Mesodermal cell (in vitro differentiated cells): ENCODE measurements around the gene ARHGEF25.

Experiments
- H3K27ac ChIP-seq: 2 replicates; pipeline ENCODE4 v1.7.0; 2013; ENCODE audit warnings: mild to moderate bottlenecking, low read depth, low read length, moderate library complexity; ENCODE audit not compliant: severe bottlenecking
- H3K36me3 ChIP-seq: 2 replicates; pipeline ENCODE4 v1.7.1; 2013; ENCODE audit warnings: mild to moderate bottlenecking, low read length, moderate library complexity; ENCODE audit not compliant: control insufficient read depth, insufficient read depth
- H3K4me1 ChIP-seq: one replicate; pipeline ENCODE4 v1.7.1; 2013; ENCODE audit warnings: mild to moderate bottlenecking, low read length; ENCODE audit not compliant: insufficient read depth, control insufficient read depth, poor library complexity, severe bottlenecking
- H3K4me3 ChIP-seq: 2 replicates; pipeline ENCODE4 v1.7.0; 2013; ENCODE audit warnings: low read length, control low read depth, mild to moderate bottlenecking; ENCODE audit not compliant: insufficient read depth, poor library complexity, severe bottlenecking; ENCODE audit errors: extremely low read depth
- H3K9me3 ChIP-seq: 2 replicates; pipeline ENCODE4 v1.7.1; 2013; ENCODE audit warnings: mild to moderate bottlenecking, low read length, moderate library complexity; ENCODE audit not compliant: control insufficient read depth
- WGBS, 2 experiments: methylation state at CpG; one replicate each; pipeline ENCODE4 v1.1.5; 2013; ENCODE audit warnings: missing lambda C conversion rate in 2 of 2; ENCODE audit not compliant: insufficient coverage in 2 of 2; 5-methylcytosine and 5-hydroxymethylcytosine counted together

Gene ARHGEF25

GRCh38 chr12:57609781-57610553 is 1.3 kb upstream of the ARHGEF25 start:
- Histone ChIP-seq H3K9me3 (no peaks in the 10 kb centered on the region), H3K4me3 (peak overlapping the region; percentile 54), H3K27ac (no peak overlapping the region), H3K4me1 (peaks cover 22% of the 10 kb centered on the region), H3K36me3 (peaks cover 14% of the 10 kb centered on the region)
- WGBS, 2 experiments: 14% methylated on average over 9 to 11 of the region's 34 CpGs

- Histone ChIP-seq H3K36me3 (peaks cover 18% of the 10 kb centered on the region), H3K9me3 (no peaks in the 10 kb centered on the region), H3K4me1 (peaks cover 16% of the 10 kb centered on the region), H3K4me3 (peak overlapping the region; percentile 54), H3K27ac (peak overlapping the region; percentile 10)
- WGBS, 2 experiments: 3 to 4% methylated on average over 15 to 23 of the region's 29 CpGs
Observed at GRCh38 chr12:57610554-57611107, 604 bp upstream of the ARHGEF25 start.

GRCh38 chr12:57611827-57612710 is 834 bp downstream of the ARHGEF25 start:
- 4 to 9% methylated on average over 6 to 17 of the region's 23 CpGs for WGBS, 2 experiments
- Histone ChIP-seq H3K27ac (no peak overlapping the region), H3K36me3 (peaks cover 26% of the 10 kb centered on the region), H3K4me1 (peaks cover 13% of the 10 kb centered on the region), H3K9me3 (no peaks in the 10 kb centered on the region), H3K4me3 (peak overlapping the region; percentile 54)

- no peaks in the 10 kb centered on the region for H3K9me3 ChIP-seq
- no peak overlapping the region for H3K4me3 ChIP-seq
- peaks cover 13% of the 10 kb centered on the region for H3K4me1 ChIP-seq
- H3K36me3 ChIP-seq: peaks cover 27% of the 10 kb centered on the region
- WGBS, 2 experiments: 91 to 98% methylated on average over 5 to 6 of the region's 10 CpGs
- no peak overlapping the region for H3K27ac ChIP-seq
Observed at GRCh38 chr12:57612711-57613426, 1.6 kb downstream of the ARHGEF25 start.

- Histone ChIP-seq H3K4me1 (peaks cover 13% of the 10 kb centered on the region), H3K36me3 (peaks cover 27% of the 10 kb centered on the region), H3K4me3 (no peak overlapping the region), H3K9me3 (no peaks in the 10 kb centered on the region), H3K27ac (no peak overlapping the region)
- WGBS, 2 experiments: 87 to 96% methylated on average over 6 to 9 of the region's 10 CpGs
Observed at GRCh38 chr12:57613427-57614109, 2.3 kb downstream of the ARHGEF25 start.

GRCh38 chr12:57614178-57614947 is 3.1 kb downstream of the ARHGEF25 start:
- 68 to 73% methylated on average over 8 of the region's 14 CpGs for WGBS, 2 experiments
- H3K27ac ChIP-seq: no peak overlapping the region
- H3K4me3 ChIP-seq: no peak overlapping the region
- peaks cover 27% of the 10 kb centered on the region for H3K36me3 ChIP-seq
- peaks cover 13% of the 10 kb centered on the region for H3K4me1 ChIP-seq
- H3K9me3 ChIP-seq: no peaks in the 10 kb centered on the region

- H3K36me3 ChIP-seq: peaks cover 27% of the 10 kb centered on the region
- H3K9me3 ChIP-seq: no peaks in the 10 kb centered on the region
- 76 to 87% methylated on average over 5 to 11 of the region's 11 CpGs for WGBS, 2 experiments
- peaks cover 10% of the 10 kb centered on the region for H3K4me1 ChIP-seq
- no peak overlapping the region for H3K27ac ChIP-seq
- H3K4me3 ChIP-seq: no peak overlapping the region
Observed at GRCh38 chr12:57614948-57615500, 3.8 kb downstream of the ARHGEF25 start.

GRCh38 chr12:57615637-57616036 is 4.4 kb downstream of the ARHGEF25 start:
- WGBS, 2 experiments: 84 to 91% methylated on average over 5 of the region's 5 CpGs
- H3K27ac ChIP-seq: no peak overlapping the region
- H3K36me3 ChIP-seq: peaks cover 27% of the 10 kb centered on the region
- H3K4me1 ChIP-seq: peaks cover 4% of the 10 kb centered on the region
- no peaks in the 10 kb centered on the region for H3K9me3 ChIP-seq
- H3K4me3 ChIP-seq: no peak overlapping the region

GRCh38 chr12:57616383-57617101 is 5.3 kb downstream of the ARHGEF25 start:
- H3K36me3 ChIP-seq: peaks cover 27% of the 10 kb centered on the region
- H3K27ac ChIP-seq: no peak overlapping the region
- H3K9me3 ChIP-seq: no peaks in the 10 kb centered on the region
- no peak overlapping the region for H3K4me3 ChIP-seq
- H3K4me1 ChIP-seq: no peaks in the 10 kb centered on the region
- WGBS, 2 experiments: 83% methylated on average over 1 of the region's 3 CpGs; no CpG with 5 or more reads in 1 of the 2 experiments
